CD14-positive monocyte (primary cell): ENCODE measurements around the gene CEACAM16. TPM values are rescaled to one million over a fixed set of nuclear protein-coding genes. Genes with fewer than 3 reads are reported as not detected.
A peak's percentile ranks its signal among the peaks of the same experiment; 100 is the strongest.
"Not testable (repeated sequence)": the region's sequence is repeated elsewhere in the genome, so short reads cannot be mapped to it uniquely, and the experiment has no call there.

ENCODE experiments used
- DNase-seq, 3 donors: peaks; one replicate each; pipeline ENCODE4 v3.0.0-alpha.2; 2011 to 2022
- H2AFZ ChIP-seq: 2 replicates; pipeline ENCODE4 v1.6.0; 2012; ENCODE audit warnings: mild to moderate bottlenecking, low read depth, low read length, inconsistent platforms; ENCODE audit not compliant: insufficient read depth, poor library complexity, severe bottlenecking
- H3K27ac ChIP-seq, 2 donors: 1 replicate in 1 of 2; 2 replicates in 1 of 2; pipeline ENCODE4 v1.5.1; 2012 to 2013; ENCODE audit warnings: low read length in 2 of 2, control low read depth in 1 of 2, inconsistent platforms in 1 of 2, low read depth in 1 of 2, mild to moderate bottlenecking in 1 of 2
- H3K27me3 ChIP-seq, 2 donors: one replicate each; pipeline versions ENCODE4 v1.6.0 to v1.6.1; 2011 to 2013; ENCODE audit warnings: low read length in 2 of 2; ENCODE audit not compliant: control insufficient read depth in 2 of 2, insufficient read depth in 2 of 2
- H3K36me3 ChIP-seq, 2 donors: replicated peaks in 1 of 2; 1 replicate in 1 of 2; 2 replicates in 1 of 2; pipeline versions ENCODE4 v1.5.1 to v1.6.1; 2012 to 2013; ENCODE audit warnings: low read length in 2 of 2, control low read depth in 1 of 2, inconsistent platforms in 1 of 2, mild to moderate bottlenecking in 1 of 2; ENCODE audit not compliant: insufficient read depth in 2 of 2, control insufficient read depth in 1 of 2
- H3K4me1 ChIP-seq, 2 donors: 1 replicate in 1 of 2; 2 replicates in 1 of 2; pipeline versions ENCODE4 v1.5.1 to v1.6.1; 2012 to 2013; ENCODE audit warnings: low read length in 2 of 2, control low read depth in 1 of 2, inconsistent platforms in 1 of 2, mild to moderate bottlenecking in 1 of 2, moderate library complexity in 1 of 2; ENCODE audit not compliant: insufficient read depth in 2 of 2, control insufficient read depth in 1 of 2
- H3K4me2 ChIP-seq: replicated peaks from 2 replicates; pipeline ENCODE3; 2012; ENCODE audit warnings: low read length, moderate library complexity, mild to moderate bottlenecking; ENCODE audit not compliant: poor library complexity, severe bottlenecking; ENCODE audit errors: extremely low read depth
- H3K4me3 ChIP-seq, 3 experiments: fragments of 200-600 bp in 1 of 3; sonication (generic) in 1 of 3; replicated peaks in 1 of 3; 1 replicate in 2 of 3; 2 replicates in 1 of 3; pipeline ENCODE4 v1.5.1; 2011 to 2013; ENCODE audit warnings: low read length in 3 of 3, mild to moderate bottlenecking in 3 of 3, control low read depth in 2 of 3, low read depth in 2 of 3, inconsistent platforms in 1 of 3, moderate library complexity in 1 of 3
- H3K79me2 ChIP-seq: 2 replicates; pipeline ENCODE4 v1.6.0; 2012; ENCODE audit warnings: mild to moderate bottlenecking, control low read depth, inconsistent platforms, low read length, moderate library complexity; ENCODE audit not compliant: insufficient read depth
- H3K9ac ChIP-seq: 2 replicates; pipeline ENCODE4 v1.6.0; 2017; ENCODE audit warnings: low read length, mild to moderate bottlenecking; ENCODE audit not compliant: insufficient read depth, poor library complexity, severe bottlenecking
- H3K9me3 ChIP-seq, 2 donors: replicated peaks in 1 of 2; 1 replicate in 1 of 2; 2 replicates in 1 of 2; pipeline versions ENCODE4 v1.5.1 to v1.6.1; 2012 to 2013; ENCODE audit warnings: low read length in 2 of 2, control low read depth in 1 of 2; ENCODE audit not compliant: control insufficient read depth in 1 of 2, insufficient read depth in 1 of 2
- H4K20me1 ChIP-seq: 2 replicates; pipeline ENCODE4 v1.6.0; 2012; ENCODE audit warnings: mild to moderate bottlenecking, low read length, control low read depth, moderate library complexity; ENCODE audit not compliant: insufficient read depth
- H3K27ac Mint-ChIP-seq, 7 donors: one replicate each; pipeline ENCODE4 v1.8.0; 2020; ENCODE audit warnings: mild to moderate bottlenecking in 7 of 7, mixed read lengths in 7 of 7, moderate library complexity in 6 of 7, inconsistent platforms in 2 of 7
- H3K27me3 Mint-ChIP-seq, 3 donors: one replicate each; pipeline ENCODE4 v1.8.0; 2021 to 2022; ENCODE audit warnings: low read depth in 3 of 3, mild to moderate bottlenecking in 3 of 3, mixed read lengths in 3 of 3, moderate library complexity in 3 of 3, inconsistent platforms in 1 of 3
- H3K36me3 Mint-ChIP-seq, 2 donors: one replicate each; pipeline ENCODE4 v1.8.0; 2020; ENCODE audit warnings: mixed read lengths in 2 of 2, inconsistent platforms in 1 of 2, mild to moderate bottlenecking in 1 of 2
- H3K4me1 Mint-ChIP-seq: one replicate; pipeline ENCODE4 v1.8.0; 2020; ENCODE audit warnings: mild to moderate bottlenecking, mixed read lengths
- H3K4me3 Mint-ChIP-seq, 2 donors: one replicate each; pipeline ENCODE4 v1.8.0; 2020; ENCODE audit warnings: mild to moderate bottlenecking in 2 of 2, mixed read lengths in 2 of 2, moderate library complexity in 1 of 2
- H3K9me3 Mint-ChIP-seq, 7 donors: one replicate each; pipeline ENCODE4 v1.8.0; 2020 to 2022; ENCODE audit warnings: mixed read lengths in 7 of 7, mild to moderate bottlenecking in 6 of 7, moderate library complexity in 6 of 7, inconsistent platforms in 2 of 7
- WGBS: methylation state at CpG from one replicate; pipeline ENCODE4 v1.1.5; 2013; ENCODE audit warnings: missing lambda C conversion rate; ENCODE audit not compliant: insufficient coverage; 5-methylcytosine and 5-hydroxymethylcytosine counted together
- intact Hi-C, 2 donors: fragments of 100-400 bp; cut with micrococcal nuclease; formaldehyde crosslinking; loops; one replicate each; pipeline versions ENCODE4 v1.15.0 to v1.15.1; 2023
- polyA plus RNA-seq, 3 donors: library from polyadenylated mRNA; depleted of rRNA in 1 of 3; unstranded in 2 of 3; stranded (reverse) in 1 of 3; fragments of 300-500 nt in 2 of 3; fragments of >200 nt in 1 of 3; fragmentation: Illumina TruSeq in 2 of 3; gene quantifications; 1 replicate in 2 of 3; 2 replicates in 1 of 3; pipeline ENCODE4 v1.2.3, GENCODE V29; 2012 to 2021
- TF ChIP-seq, protein P1 (sequence below): fragments of 200-600 bp; IDR thresholded peaks from one replicate; pipeline ENCODE4 v1.8.0; 2022; ENCODE audit warnings: antibody characterized with exemption, mild to moderate bottlenecking

CEACAM16 gene
- polyA plus RNA-seq, 3 donors, result not detected

DNA sequence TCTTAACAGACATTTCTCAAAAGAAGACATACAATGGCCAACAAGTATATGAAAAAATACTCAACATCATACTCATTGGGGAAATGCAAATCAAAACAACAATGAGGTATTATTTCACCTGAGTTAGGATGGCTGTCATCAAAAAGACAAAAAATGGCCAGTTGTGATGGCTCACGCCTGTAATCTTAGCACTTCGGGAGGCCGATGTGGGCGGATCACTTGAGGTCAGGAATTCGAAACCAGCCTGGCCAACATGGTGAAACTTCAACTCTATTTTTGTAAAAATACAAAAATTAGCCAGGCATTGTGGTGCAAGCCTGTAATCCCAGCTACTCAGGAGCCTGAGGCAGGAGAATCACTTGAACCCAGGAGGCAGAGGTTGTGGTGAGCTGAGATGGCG is 22.0 kb downstream of the CEACAM16 start:
- Histone ChIP-seq H2AFZ (no peak overlapping the region), H3K9ac (no peak overlapping the region), H4K20me1 (no peaks in the 10 kb centered on the region), H3K36me3 (no peaks in the 10 kb centered on the region), H3K4me2 (no peak overlapping the region), H3K4me1 (peaks cover 59 to 70% of the 10 kb centered on the region in 2 donors), H3K27me3 (no peaks in the 10 kb centered on the region), H3K4me3 (no peak overlapping the region), H3K79me2 (no peaks in the 10 kb centered on the region), H3K27ac (no peak overlapping the region), H3K9me3 (peaks cover under 1% of the 10 kb centered on the region in 2 donors)
- H3K4me3 Mint-ChIP-seq, result no peak overlapping the region
- no peak for DNase-seq
- H3K27me3 Mint-ChIP-seq, result peaks cover under 1 to 6% (median 6%) of the 10 kb centered on the region in 3 donors
- peak overlapping the region in 2 of 7 donors; percentile 33 to 54 for H3K27ac Mint-ChIP-seq
- no peaks in the 10 kb centered on the region for H3K36me3 Mint-ChIP-seq
- peaks cover 64% of the 10 kb centered on the region for H3K4me1 Mint-ChIP-seq
- intact Hi-C loops, result loop anchor here in 1 of 2 donors (5.0 to 10.0 kb wide), 3 partner anchors 34 to 124 kb away; partner anchors contain the start of gene NECTIN2
- WGBS, result 62% methylated on average over 4 of the region's 6 CpGs
- peaks cover 0 to 3% (median under 1%) of the 10 kb centered on the region in 7 donors for H3K9me3 Mint-ChIP-seq
- TF ChIP-seq, protein P1, sequence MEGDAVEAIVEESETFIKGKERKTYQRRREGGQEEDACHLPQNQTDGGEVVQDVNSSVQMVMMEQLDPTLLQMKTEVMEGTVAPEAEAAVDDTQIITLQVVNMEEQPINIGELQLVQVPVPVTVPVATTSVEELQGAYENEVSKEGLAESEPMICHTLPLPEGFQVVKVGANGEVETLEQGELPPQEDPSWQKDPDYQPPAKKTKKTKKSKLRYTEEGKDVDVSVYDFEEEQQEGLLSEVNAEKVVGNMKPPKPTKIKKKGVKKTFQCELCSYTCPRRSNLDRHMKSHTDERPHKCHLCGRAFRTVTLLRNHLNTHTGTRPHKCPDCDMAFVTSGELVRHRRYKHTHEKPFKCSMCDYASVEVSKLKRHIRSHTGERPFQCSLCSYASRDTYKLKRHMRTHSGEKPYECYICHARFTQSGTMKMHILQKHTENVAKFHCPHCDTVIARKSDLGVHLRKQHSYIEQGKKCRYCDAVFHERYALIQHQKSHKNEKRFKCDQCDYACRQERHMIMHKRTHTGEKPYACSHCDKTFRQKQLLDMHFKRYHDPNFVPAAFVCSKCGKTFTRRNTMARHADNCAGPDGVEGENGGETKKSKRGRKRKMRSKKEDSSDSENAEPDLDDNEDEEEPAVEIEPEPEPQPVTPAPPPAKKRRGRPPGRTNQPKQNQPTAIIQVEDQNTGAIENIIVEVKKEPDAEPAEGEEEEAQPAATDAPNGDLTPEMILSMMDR, result no peak

DNA sequence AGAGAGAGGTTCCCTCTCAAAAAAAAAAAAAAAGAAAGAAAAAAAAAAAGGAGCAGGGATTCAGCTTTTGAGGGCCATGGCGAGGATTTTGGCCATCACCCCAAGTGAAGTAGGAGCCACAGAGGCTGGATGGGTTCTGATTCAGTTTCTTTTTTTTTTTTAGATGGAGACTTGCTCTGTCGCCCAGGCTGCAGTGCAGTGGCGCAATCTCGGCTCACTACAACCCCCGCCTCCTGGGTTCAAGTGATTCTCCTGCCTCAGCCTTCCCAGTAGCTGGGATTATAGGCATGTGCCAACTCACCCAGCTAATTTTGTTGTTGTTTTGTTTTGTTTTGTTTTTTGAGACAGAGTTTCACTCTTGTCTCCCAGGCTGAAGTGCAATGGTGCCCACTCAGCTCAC is 22.4 kb downstream of the CEACAM16 start:
- H3K36me3 ChIP-seq, H3K27me3 ChIP-seq, H3K27me3 Mint-ChIP-seq, H3K27ac ChIP-seq, H3K9ac ChIP-seq, H3K36me3 Mint-ChIP-seq, H3K9me3 Mint-ChIP-seq, H4K20me1 ChIP-seq, H3K79me2 ChIP-seq, DNase-seq, H3K4me3 ChIP-seq, H2AFZ ChIP-seq, H3K9me3 ChIP-seq: not testable (repeated sequence)
- Histone ChIP-seq H3K4me1 (peaks cover 59 to 70% of the 10 kb centered on the region in 2 donors), H3K4me2 (peak overlapping the region; percentile 56)
- Mint-ChIP-seq H3K4me1 (peaks cover 66% of the 10 kb centered on the region), H3K27ac (peak overlapping the region in 4 of 7 donors; percentile 75 to 80 (median 77)), H3K4me3 (peak overlapping the region in 1 of 2 donors; percentile 37)
- intact Hi-C loops, result loop anchor here in 1 of 2 donors (5.0 to 10.0 kb wide), 3 partner anchors 34 to 123 kb away; partner anchors contain the start of gene NECTIN2
- WGBS, result 78% methylated on average over 3 of the region's 5 CpGs
